AG10803 (cell line): ENCODE measurements around the gene NEDD4L.
A peak's percentile ranks its signal among the peaks of the same experiment; 100 is the strongest.

ENCODE experiments used
- DNase-seq: peaks from one replicate; pipeline ENCODE4 v3.0.0; 2010; ENCODE audit warnings: low read depth
- H3K4me3 ChIP-seq: 2 replicates; pipeline ENCODE4 v1.5.1; 2011; ENCODE audit warnings: mild to moderate bottlenecking, low read length, control low read depth
- TF ChIP-seq, protein P1 (sequence below): conservative IDR thresholded peaks from 2 replicates; pipeline ENCODE4 v1.5.1; 2011; ENCODE audit warnings: mild to moderate bottlenecking, low read length, control low read depth, inconsistent platforms

The NEDD4L gene

DNA sequence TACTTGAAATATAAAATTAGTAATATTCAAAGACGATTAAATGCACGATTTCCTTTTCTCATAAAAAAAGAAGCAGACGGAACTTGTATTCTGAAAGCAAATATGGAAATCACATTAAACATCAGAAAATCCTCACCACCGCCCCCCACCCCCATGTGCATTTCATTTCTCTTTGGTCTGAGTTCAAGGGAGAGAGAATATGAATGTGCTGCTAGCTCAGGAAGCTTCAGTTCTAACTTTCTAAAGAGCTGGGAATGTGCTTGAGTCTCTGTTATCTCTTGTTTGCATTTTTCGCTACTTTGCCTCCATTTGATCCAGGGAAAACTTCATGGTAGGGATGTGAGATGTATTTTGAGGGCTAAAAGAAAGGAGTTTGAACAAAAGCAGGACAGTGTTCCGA is 143.6 kb downstream of the NEDD4L start:
- DNase-seq = no peak
- H3K4me3 ChIP-seq = no peak overlapping the region
- TF ChIP-seq, protein P1, sequence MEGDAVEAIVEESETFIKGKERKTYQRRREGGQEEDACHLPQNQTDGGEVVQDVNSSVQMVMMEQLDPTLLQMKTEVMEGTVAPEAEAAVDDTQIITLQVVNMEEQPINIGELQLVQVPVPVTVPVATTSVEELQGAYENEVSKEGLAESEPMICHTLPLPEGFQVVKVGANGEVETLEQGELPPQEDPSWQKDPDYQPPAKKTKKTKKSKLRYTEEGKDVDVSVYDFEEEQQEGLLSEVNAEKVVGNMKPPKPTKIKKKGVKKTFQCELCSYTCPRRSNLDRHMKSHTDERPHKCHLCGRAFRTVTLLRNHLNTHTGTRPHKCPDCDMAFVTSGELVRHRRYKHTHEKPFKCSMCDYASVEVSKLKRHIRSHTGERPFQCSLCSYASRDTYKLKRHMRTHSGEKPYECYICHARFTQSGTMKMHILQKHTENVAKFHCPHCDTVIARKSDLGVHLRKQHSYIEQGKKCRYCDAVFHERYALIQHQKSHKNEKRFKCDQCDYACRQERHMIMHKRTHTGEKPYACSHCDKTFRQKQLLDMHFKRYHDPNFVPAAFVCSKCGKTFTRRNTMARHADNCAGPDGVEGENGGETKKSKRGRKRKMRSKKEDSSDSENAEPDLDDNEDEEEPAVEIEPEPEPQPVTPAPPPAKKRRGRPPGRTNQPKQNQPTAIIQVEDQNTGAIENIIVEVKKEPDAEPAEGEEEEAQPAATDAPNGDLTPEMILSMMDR = no peak

DNA sequence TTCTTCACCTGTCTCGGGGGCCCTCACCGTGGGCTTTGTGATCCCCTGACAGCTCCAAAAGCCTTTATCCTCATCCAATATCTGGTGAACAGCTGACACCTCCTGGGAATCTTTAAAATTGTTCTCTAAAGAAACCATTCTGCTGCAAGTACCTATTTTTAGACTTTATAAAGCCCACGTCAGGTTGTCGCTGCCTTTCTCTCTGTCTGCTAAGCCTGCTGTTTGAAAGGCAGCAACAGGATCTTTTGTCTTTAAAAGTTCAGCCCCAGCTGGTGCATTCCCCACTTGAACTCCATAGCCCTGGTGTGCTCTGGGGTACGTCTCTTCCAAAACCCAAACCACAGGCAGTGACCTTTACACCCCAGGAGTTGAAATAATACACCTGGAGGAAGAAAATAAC is 145.0 kb downstream of the NEDD4L start:
- DNase-seq = no peak
- TF ChIP-seq, protein P1 = no peak
- H3K4me3 ChIP-seq = no peak overlapping the region

DNA sequence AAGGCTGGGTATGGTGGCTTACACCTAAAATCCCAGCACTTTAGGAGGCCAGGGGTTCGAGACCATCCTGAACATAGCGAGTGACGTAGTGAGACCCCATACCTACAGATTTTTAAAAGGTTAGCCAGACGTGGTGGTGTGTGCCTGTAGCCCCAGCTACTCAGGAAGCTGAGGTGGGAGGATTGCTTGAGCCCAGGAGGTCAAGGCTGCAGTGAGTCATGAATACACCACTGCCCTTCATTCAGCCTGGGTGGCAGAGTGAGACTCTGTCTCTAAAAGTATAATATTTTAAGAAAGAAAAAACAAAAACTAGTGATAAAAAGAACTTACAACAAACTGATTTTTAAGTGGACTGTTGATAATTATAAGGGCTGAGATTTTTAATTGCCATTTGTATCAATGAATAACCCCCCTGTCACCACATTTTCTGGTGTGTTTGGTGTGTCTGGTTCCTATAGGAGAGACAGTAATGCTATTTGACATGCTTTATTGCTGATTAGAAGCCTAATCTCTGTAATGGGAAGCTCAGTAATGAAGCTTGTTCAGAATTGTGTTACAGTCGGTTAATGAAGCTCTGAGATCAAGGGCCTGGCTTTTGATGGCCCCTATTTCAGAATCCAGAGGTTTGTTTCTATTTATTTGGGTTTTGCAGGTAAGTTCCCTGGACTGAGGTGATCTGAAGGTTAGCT is 147.0 kb downstream of the NEDD4L start:
- TF ChIP-seq, protein P1 = no peak
- no peak overlapping the region for H3K4me3 ChIP-seq
- DNase-seq = no peak

DNA sequence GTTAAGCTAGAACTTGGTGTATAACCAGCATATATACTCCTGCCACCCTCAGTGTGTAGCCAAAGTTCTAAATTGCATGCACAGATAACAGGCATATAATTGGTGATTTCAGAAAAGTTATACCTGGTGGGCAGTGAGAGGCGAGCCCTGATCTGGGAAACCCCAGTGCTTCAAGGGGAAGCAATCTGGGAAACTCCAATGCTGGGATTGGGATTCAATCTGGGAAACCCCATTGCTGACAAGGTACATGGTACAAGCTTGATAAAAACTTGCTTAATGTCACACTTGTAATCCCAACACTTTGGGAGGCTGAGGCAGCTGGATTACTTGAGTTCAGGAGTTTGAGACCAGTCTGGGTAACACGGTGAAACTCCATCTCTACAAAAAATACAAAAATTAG is 147.6 kb downstream of the NEDD4L start:
- TF ChIP-seq, protein P1 = no peak
- DNase-seq = no peak
- H3K4me3 ChIP-seq = no peak overlapping the region

DNA sequence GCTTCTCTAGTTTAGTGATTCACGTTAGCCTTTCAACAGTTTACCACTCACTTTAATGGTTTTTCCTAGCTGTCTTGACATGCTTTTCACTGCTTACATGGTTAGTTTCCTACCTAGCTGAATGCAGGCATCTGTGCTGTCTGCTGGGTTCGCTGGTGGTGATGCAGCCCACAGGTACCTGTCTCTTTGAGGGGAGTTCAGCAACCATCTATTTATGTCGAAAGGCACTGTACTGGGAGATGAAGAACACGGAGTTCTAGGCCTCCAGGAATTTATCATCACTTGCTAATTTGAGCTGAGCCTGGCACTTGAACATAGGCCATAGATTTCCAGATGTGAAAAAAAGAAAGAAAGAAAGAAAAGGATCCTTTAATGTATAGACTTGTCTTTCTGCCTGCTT is 148.5 kb downstream of the NEDD4L start:
- DNase-seq = no peak
- no peak overlapping the region for H3K4me3 ChIP-seq
- TF ChIP-seq, protein P1 = no peak

DNA sequence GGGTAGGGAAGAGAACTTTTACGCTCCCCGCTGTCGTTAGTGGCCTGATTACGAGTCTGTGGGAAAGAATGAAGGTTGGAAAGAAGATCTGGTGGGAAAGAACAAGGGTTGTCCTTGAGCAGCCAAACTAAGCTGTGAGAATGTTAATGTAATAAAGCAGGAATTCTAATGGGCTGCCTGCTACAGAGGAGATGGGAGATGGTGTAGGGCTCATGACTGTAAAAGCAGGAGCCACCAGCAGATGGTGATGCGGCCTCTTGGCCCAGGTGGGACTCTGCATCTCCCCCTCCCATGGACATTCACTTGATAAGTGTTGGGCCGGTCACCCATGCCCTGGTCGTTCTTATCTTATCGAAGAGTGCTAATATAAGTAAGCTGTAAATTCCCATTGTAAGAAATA is 150.0 kb downstream of the NEDD4L start:
- DNase-seq = no peak
- H3K4me3 ChIP-seq = no peak overlapping the region
- TF ChIP-seq, protein P1 = peak; percentile 15; the same call in 1 of the 2 replicates

DNA sequence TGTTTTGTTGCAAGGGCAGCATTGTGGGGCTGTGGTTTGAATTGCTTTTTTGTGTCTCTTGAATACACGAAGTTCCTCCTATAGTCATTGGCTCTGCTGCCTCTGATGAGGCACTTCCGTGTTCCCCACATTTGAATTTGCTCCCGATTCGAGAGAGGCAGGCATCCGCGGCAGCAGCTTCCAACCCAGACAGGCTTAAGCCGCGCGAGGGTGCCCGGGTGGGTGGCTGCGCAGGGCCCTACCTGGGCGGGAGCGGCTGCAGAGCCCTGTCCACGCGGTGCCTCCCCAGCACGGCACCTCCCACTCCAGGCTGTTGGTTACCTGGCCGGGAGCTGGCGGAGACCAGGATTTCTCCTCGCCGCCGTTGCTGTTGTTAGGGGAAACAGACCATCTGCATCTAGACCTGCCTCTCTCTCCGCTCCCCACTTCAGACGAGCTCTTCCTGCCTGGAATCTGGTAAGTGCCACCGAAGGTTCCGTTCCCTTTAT is 151.3 kb downstream of the NEDD4L start:
- DNase-seq = no peak
- TF ChIP-seq, protein P1 = no peak
- H3K4me3 ChIP-seq = peak overlapping the region; percentile 52
